ENCODE results near the gene KIRREL3.

DNA sequence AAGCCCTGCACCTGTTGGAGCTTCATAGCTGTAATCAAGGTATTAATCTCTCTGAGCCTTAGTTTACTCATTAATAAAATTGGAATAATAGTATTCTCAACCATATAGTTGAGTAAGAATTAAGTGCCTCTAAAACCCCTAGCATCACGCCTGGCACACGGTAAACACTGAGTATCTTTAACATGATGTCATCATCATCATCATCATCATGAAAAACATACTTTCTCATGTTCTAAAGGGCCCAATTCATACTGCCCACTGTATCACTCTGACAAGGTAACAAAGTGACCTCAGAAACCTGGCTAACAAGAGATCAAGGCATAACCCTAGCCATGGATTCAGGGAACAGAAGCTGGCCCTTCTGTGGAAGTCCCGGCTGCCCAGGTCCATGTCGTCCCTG is 58.4 kb downstream of the KIRREL3 start:
- TF ChIP-seq ZNF274 (IDR thresholded peaks at IDR 0.05; ENCODE audit: low read depth, low read length): no peak
- no peak for TF ChIP-seq YY1 (IDR thresholded peaks at IDR 0.05; ENCODE audit: insufficient read depth, insufficient read length)
- no peak for TF ChIP-seq SUZ12 (IDR thresholded peaks at IDR 0.05; ENCODE audit: extremely low read depth, insufficient read depth, insufficient read length)

Data from NT2/D1 (cell line).